Kidney epithelial cell (primary cell): ENCODE data around the gene CDH15. TPM values are rescaled to one million over a fixed set of nuclear protein-coding genes. Genes with fewer than 3 reads are reported as not detected.
A peak's percentile ranks its signal among the peaks of the same experiment; 100 is the strongest.
"Not testable (repeated sequence)": the region's sequence is repeated elsewhere in the genome, so short reads cannot be mapped to it uniquely, and the experiment has no call there.

Experiments used
- DNase-seq: peaks from one replicate; pipeline ENCODE4 v3.0.0-alpha.2; 2010; ENCODE audit warnings: low read depth
- H3K27me3 ChIP-seq: 2 replicates; pipeline ENCODE4 v1.6.0; 2011; ENCODE audit warnings: low read length; ENCODE audit not compliant: control insufficient read depth, insufficient read depth
- H3K36me3 ChIP-seq: 2 replicates; pipeline ENCODE4 v1.5.1; 2011; ENCODE audit warnings: low read length; ENCODE audit not compliant: control insufficient read depth, insufficient read depth
- H3K4me3 ChIP-seq: 2 replicates; pipeline ENCODE4 v1.5.1; 2011; ENCODE audit warnings: low read depth, mild to moderate bottlenecking, control low read depth, low read length
- CTCF ChIP-seq: IDR thresholded peaks from 2 replicates; pipeline ENCODE4 v1.5.1; 2011; ENCODE audit warnings: mild to moderate bottlenecking, moderate library complexity, low read length, control low read depth, inconsistent platforms; ENCODE audit not compliant: insufficient read depth, poor library complexity, severe bottlenecking
- total RNA-seq: library from RNA; depleted of rRNA; stranded (reverse); fragments of >200 nt; gene quantifications from 2 replicates; pipeline ENCODE4 v1.2.3, GENCODE V29; 2015

Gene CDH15
- total RNA-seq, 1 donor from 2014 or later = 0.50 TPM

GRCh38 chr16:89191033-89191900, 19.7 kb downstream of the CDH15 start:
- no peak for TF ChIP-seq CTCF
- peaks cover 21% of the 10 kb centered on the region for H3K27me3 ChIP-seq
- no peaks in the 10 kb centered on the region for H3K36me3 ChIP-seq
- no peak overlapping the region for H3K4me3 ChIP-seq
- no peak for DNase-seq

- H3K36me3 ChIP-seq = no peaks in the 10 kb centered on the region
- DNase-seq = no peak
- peaks cover 21% of the 10 kb centered on the region for H3K27me3 ChIP-seq
- H3K4me3 ChIP-seq = peak overlapping the region; percentile 34
- no peak for TF ChIP-seq CTCF
These were observed 20.3 kb downstream of the CDH15 start for GRCh38 chr16:89191901-89192185.

- peaks cover 21% of the 10 kb centered on the region for H3K27me3 ChIP-seq
- H3K4me3 ChIP-seq = peak overlapping the region; percentile 34
- DNase-seq = not testable (repeated sequence)
These were observed 20.8 kb downstream of the CDH15 start for GRCh38 chr16:89192186-89192955.

GRCh38 chr16:89192956-89193575, 21.5 kb downstream of the CDH15 start:
- TF ChIP-seq CTCF = no peak
- peaks cover 21% of the 10 kb centered on the region for H3K27me3 ChIP-seq
- DNase-seq = no peak
- no peaks in the 10 kb centered on the region for H3K36me3 ChIP-seq
- H3K4me3 ChIP-seq = no peak overlapping the region

More at GRCh38 chr16:89192186-89192955, 20.8 kb downstream of the CDH15 start:
- not testable (repeated sequence) for H3K36me3 ChIP-seq

GRCh38 chr16:89193576-89194293, 22.2 kb downstream of the CDH15 start:
- DNase-seq = no peak
- Histone ChIP-seq H3K4me3 (no peak overlapping the region), H3K36me3 (no peaks in the 10 kb centered on the region), H3K27me3 (peaks cover 21% of the 10 kb centered on the region)
- TF ChIP-seq CTCF = no peak
